Mammary epithelial cell (primary cell): Measurements from ENCODE around the gene CACNA1A.

Experiments used
- CTCF ChIP-seq, 2 donors: IDR thresholded peaks in 1 of 2; conservative IDR thresholded peaks in 1 of 2; 2 replicates each; pipeline ENCODE4 v1.5.1; 2011 to 2012; ENCODE audit warnings: inconsistent platforms in 2 of 2, low read length in 2 of 2, mild to moderate bottlenecking in 2 of 2, control low read depth in 1 of 2, low read depth in 1 of 2; ENCODE audit not compliant: insufficient read depth in 1 of 2; ENCODE audit errors: extremely low read depth in 1 of 2
- EZH2 ChIP-seq: IDR thresholded peaks from 2 replicates; pipeline ENCODE4 v1.6.1; 2012; ENCODE audit warnings: low read length, inconsistent platforms, borderline replicate concordance

GRCh38 chr19:13231663-13232062, 274.6 kb downstream of the CACNA1A start:
- no peak for TF ChIP-seq CTCF (conservative IDR thresholded peaks at IDR 0.05 in 1 of 2, IDR thresholded peaks at IDR 0.05 in 1 of 2; ENCODE audit: extremely low read depth in 1 of 2, insufficient read depth in 1 of 2, low read depth in 1 of 2, low read length in 2 of 2)
- no peak for TF ChIP-seq EZH2
